HL-60 (cell line): ENCODE measurements around the gene CHCHD3.

Experiments used
- GABPA ChIP-seq: IDR thresholded peaks from 2 replicates; pipeline ENCODE4 v1.6.1; 2012; ENCODE audit warnings: low read depth
- POLR2AphosphoS5 ChIP-seq: IDR thresholded peaks from 2 replicates; pipeline ENCODE4 v1.6.1; 2012; ENCODE audit warnings: low read depth
- TF ChIP-seq, protein P1 (sequence below): IDR thresholded peaks from one replicate; pipeline ENCODE4 v1.5.1; 2011; ENCODE audit warnings: low read length, control low read depth, inconsistent platforms; ENCODE audit not compliant: insufficient read depth
- TF ChIP-seq, protein P2 (sequence below): IDR thresholded peaks from 2 replicates; pipeline ENCODE4 v1.6.1; 2012; ENCODE audit warnings: low read depth; ENCODE audit not compliant: insufficient replicate concordance

DNA sequence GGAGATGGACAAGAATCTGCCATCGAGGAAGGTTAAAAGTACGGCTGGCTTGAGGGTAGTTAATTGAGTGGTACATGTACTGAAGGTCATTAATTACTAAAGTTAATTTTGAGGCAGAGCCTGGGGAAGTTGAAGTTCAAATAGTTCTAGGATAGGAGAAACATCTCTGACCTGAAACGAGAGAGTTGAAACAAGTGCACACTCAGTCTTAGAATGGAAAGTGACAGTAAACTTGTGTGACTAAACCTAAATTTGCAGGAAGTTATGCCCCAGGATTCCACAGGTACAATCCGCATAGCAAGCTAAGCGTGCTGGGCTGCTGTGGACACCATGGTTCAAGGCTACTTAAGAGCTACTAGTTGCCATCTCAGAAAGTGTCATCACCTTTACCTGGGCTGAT, 209.9 kb downstream of the CHCHD3 start:
- TF ChIP-seq, protein P1, sequence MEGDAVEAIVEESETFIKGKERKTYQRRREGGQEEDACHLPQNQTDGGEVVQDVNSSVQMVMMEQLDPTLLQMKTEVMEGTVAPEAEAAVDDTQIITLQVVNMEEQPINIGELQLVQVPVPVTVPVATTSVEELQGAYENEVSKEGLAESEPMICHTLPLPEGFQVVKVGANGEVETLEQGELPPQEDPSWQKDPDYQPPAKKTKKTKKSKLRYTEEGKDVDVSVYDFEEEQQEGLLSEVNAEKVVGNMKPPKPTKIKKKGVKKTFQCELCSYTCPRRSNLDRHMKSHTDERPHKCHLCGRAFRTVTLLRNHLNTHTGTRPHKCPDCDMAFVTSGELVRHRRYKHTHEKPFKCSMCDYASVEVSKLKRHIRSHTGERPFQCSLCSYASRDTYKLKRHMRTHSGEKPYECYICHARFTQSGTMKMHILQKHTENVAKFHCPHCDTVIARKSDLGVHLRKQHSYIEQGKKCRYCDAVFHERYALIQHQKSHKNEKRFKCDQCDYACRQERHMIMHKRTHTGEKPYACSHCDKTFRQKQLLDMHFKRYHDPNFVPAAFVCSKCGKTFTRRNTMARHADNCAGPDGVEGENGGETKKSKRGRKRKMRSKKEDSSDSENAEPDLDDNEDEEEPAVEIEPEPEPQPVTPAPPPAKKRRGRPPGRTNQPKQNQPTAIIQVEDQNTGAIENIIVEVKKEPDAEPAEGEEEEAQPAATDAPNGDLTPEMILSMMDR, result no peak
- TF ChIP-seq POLR2AphosphoS5 (no peak), GABPA (no peak)
- TF ChIP-seq, protein P2, sequence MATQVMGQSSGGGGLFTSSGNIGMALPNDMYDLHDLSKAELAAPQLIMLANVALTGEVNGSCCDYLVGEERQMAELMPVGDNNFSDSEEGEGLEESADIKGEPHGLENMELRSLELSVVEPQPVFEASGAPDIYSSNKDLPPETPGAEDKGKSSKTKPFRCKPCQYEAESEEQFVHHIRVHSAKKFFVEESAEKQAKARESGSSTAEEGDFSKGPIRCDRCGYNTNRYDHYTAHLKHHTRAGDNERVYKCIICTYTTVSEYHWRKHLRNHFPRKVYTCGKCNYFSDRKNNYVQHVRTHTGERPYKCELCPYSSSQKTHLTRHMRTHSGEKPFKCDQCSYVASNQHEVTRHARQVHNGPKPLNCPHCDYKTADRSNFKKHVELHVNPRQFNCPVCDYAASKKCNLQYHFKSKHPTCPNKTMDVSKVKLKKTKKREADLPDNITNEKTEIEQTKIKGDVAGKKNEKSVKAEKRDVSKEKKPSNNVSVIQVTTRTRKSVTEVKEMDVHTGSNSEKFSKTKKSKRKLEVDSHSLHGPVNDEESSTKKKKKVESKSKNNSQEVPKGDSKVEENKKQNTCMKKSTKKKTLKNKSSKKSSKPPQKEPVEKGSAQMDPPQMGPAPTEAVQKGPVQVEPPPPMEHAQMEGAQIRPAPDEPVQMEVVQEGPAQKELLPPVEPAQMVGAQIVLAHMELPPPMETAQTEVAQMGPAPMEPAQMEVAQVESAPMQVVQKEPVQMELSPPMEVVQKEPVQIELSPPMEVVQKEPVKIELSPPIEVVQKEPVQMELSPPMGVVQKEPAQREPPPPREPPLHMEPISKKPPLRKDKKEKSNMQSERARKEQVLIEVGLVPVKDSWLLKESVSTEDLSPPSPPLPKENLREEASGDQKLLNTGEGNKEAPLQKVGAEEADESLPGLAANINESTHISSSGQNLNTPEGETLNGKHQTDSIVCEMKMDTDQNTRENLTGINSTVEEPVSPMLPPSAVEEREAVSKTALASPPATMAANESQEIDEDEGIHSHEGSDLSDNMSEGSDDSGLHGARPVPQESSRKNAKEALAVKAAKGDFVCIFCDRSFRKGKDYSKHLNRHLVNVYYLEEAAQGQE, result no peak
